ENCODE measurements around the gene SKA3.
"Not testable (repeated sequence)": the region's sequence is repeated elsewhere in the genome, so short reads cannot be mapped to it uniquely, and the experiment has no call there.

DNA sequence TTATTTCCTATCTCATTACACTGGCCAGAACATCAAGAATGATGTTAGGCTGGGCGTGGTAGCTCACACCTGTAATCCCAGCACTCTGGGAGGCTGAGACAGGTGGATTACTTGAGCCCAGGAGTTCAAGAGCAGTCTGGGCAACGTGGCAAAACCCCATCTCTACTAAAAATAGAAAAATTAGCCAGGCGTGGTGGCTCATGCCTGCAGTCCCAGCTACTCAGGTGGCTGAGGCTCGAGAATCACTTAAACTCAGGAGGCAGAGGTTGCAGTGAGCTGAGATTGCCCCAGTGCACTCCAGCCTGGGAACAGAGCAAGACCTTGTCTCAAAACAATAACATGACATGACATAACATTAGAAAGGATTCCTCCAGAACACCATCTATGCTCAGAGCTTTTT lies 10.7 kb downstream of the SKA3 start:
- not testable (repeated sequence) for TF ChIP-seq POLR2A (IDR thresholded peaks at IDR 0.05)
- TF ChIP-seq, protein P1, sequence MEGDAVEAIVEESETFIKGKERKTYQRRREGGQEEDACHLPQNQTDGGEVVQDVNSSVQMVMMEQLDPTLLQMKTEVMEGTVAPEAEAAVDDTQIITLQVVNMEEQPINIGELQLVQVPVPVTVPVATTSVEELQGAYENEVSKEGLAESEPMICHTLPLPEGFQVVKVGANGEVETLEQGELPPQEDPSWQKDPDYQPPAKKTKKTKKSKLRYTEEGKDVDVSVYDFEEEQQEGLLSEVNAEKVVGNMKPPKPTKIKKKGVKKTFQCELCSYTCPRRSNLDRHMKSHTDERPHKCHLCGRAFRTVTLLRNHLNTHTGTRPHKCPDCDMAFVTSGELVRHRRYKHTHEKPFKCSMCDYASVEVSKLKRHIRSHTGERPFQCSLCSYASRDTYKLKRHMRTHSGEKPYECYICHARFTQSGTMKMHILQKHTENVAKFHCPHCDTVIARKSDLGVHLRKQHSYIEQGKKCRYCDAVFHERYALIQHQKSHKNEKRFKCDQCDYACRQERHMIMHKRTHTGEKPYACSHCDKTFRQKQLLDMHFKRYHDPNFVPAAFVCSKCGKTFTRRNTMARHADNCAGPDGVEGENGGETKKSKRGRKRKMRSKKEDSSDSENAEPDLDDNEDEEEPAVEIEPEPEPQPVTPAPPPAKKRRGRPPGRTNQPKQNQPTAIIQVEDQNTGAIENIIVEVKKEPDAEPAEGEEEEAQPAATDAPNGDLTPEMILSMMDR (IDR thresholded peaks at IDR 0.05) = not testable (repeated sequence)

All from uterus (tissue), 2 donors.